CD14-positive monocyte (primary cell): ENCODE data around the gene ZNF385C. TPM values are rescaled to one million over a fixed set of nuclear protein-coding genes. Genes with fewer than 3 reads are reported as not detected.

Experiments used
- DNase-seq, 3 donors: peaks; one replicate each; pipeline ENCODE4 v3.0.0-alpha.2; 2011 to 2022
- H2AFZ ChIP-seq: 2 replicates; pipeline ENCODE4 v1.6.0; 2012; ENCODE audit warnings: mild to moderate bottlenecking, low read depth, low read length, inconsistent platforms; ENCODE audit not compliant: insufficient read depth, poor library complexity, severe bottlenecking
- H3K27ac ChIP-seq, 2 donors: 1 replicate in 1 of 2; 2 replicates in 1 of 2; pipeline ENCODE4 v1.5.1; 2012 to 2013; ENCODE audit warnings: low read length in 2 of 2, control low read depth in 1 of 2, inconsistent platforms in 1 of 2, low read depth in 1 of 2, mild to moderate bottlenecking in 1 of 2
- H3K27me3 ChIP-seq, 2 donors: one replicate each; pipeline versions ENCODE4 v1.6.0 to v1.6.1; 2011 to 2013; ENCODE audit warnings: low read length in 2 of 2; ENCODE audit not compliant: control insufficient read depth in 2 of 2, insufficient read depth in 2 of 2
- H3K36me3 ChIP-seq, 2 donors: replicated peaks in 1 of 2; 1 replicate in 1 of 2; 2 replicates in 1 of 2; pipeline versions ENCODE4 v1.5.1 to v1.6.1; 2012 to 2013; ENCODE audit warnings: low read length in 2 of 2, control low read depth in 1 of 2, inconsistent platforms in 1 of 2, mild to moderate bottlenecking in 1 of 2; ENCODE audit not compliant: insufficient read depth in 2 of 2, control insufficient read depth in 1 of 2
- H3K4me1 ChIP-seq, 2 donors: 1 replicate in 1 of 2; 2 replicates in 1 of 2; pipeline versions ENCODE4 v1.5.1 to v1.6.1; 2012 to 2013; ENCODE audit warnings: low read length in 2 of 2, control low read depth in 1 of 2, inconsistent platforms in 1 of 2, mild to moderate bottlenecking in 1 of 2, moderate library complexity in 1 of 2; ENCODE audit not compliant: insufficient read depth in 2 of 2, control insufficient read depth in 1 of 2
- H3K4me2 ChIP-seq: replicated peaks from 2 replicates; pipeline ENCODE3; 2012; ENCODE audit warnings: low read length, moderate library complexity, mild to moderate bottlenecking; ENCODE audit not compliant: poor library complexity, severe bottlenecking; ENCODE audit errors: extremely low read depth
- H3K4me3 ChIP-seq, 3 experiments: fragments of 200-600 bp in 1 of 3; sonication (generic) in 1 of 3; replicated peaks in 1 of 3; 1 replicate in 2 of 3; 2 replicates in 1 of 3; pipeline ENCODE4 v1.5.1; 2011 to 2013; ENCODE audit warnings: low read length in 3 of 3, mild to moderate bottlenecking in 3 of 3, control low read depth in 2 of 3, low read depth in 2 of 3, inconsistent platforms in 1 of 3, moderate library complexity in 1 of 3
- H3K79me2 ChIP-seq: 2 replicates; pipeline ENCODE4 v1.6.0; 2012; ENCODE audit warnings: mild to moderate bottlenecking, control low read depth, inconsistent platforms, low read length, moderate library complexity; ENCODE audit not compliant: insufficient read depth
- H3K9ac ChIP-seq: 2 replicates; pipeline ENCODE4 v1.6.0; 2017; ENCODE audit warnings: low read length, mild to moderate bottlenecking; ENCODE audit not compliant: insufficient read depth, poor library complexity, severe bottlenecking
- H3K9me3 ChIP-seq, 2 donors: replicated peaks in 1 of 2; 1 replicate in 1 of 2; 2 replicates in 1 of 2; pipeline versions ENCODE4 v1.5.1 to v1.6.1; 2012 to 2013; ENCODE audit warnings: low read length in 2 of 2, control low read depth in 1 of 2; ENCODE audit not compliant: control insufficient read depth in 1 of 2, insufficient read depth in 1 of 2
- H4K20me1 ChIP-seq: 2 replicates; pipeline ENCODE4 v1.6.0; 2012; ENCODE audit warnings: mild to moderate bottlenecking, low read length, control low read depth, moderate library complexity; ENCODE audit not compliant: insufficient read depth
- H3K27ac Mint-ChIP-seq, 7 donors: one replicate each; pipeline ENCODE4 v1.8.0; 2020; ENCODE audit warnings: mild to moderate bottlenecking in 7 of 7, mixed read lengths in 7 of 7, moderate library complexity in 6 of 7, inconsistent platforms in 2 of 7
- H3K27me3 Mint-ChIP-seq, 3 donors: one replicate each; pipeline ENCODE4 v1.8.0; 2021 to 2022; ENCODE audit warnings: low read depth in 3 of 3, mild to moderate bottlenecking in 3 of 3, mixed read lengths in 3 of 3, moderate library complexity in 3 of 3, inconsistent platforms in 1 of 3
- H3K36me3 Mint-ChIP-seq, 2 donors: one replicate each; pipeline ENCODE4 v1.8.0; 2020; ENCODE audit warnings: mixed read lengths in 2 of 2, inconsistent platforms in 1 of 2, mild to moderate bottlenecking in 1 of 2
- H3K4me1 Mint-ChIP-seq: one replicate; pipeline ENCODE4 v1.8.0; 2020; ENCODE audit warnings: mild to moderate bottlenecking, mixed read lengths
- H3K4me3 Mint-ChIP-seq, 2 donors: one replicate each; pipeline ENCODE4 v1.8.0; 2020; ENCODE audit warnings: mild to moderate bottlenecking in 2 of 2, mixed read lengths in 2 of 2, moderate library complexity in 1 of 2
- H3K9me3 Mint-ChIP-seq, 7 donors: one replicate each; pipeline ENCODE4 v1.8.0; 2020 to 2022; ENCODE audit warnings: mixed read lengths in 7 of 7, mild to moderate bottlenecking in 6 of 7, moderate library complexity in 6 of 7, inconsistent platforms in 2 of 7
- WGBS: methylation state at CpG from one replicate; pipeline ENCODE4 v1.1.5; 2013; ENCODE audit warnings: missing lambda C conversion rate; ENCODE audit not compliant: insufficient coverage; 5-methylcytosine and 5-hydroxymethylcytosine counted together
- intact Hi-C, 2 donors: fragments of 100-400 bp; cut with micrococcal nuclease; formaldehyde crosslinking; loops; one replicate each; pipeline versions ENCODE4 v1.15.0 to v1.15.1; 2023
- polyA plus RNA-seq, 3 donors: library from polyadenylated mRNA; depleted of rRNA in 1 of 3; unstranded in 2 of 3; stranded (reverse) in 1 of 3; fragments of 300-500 nt in 2 of 3; fragments of >200 nt in 1 of 3; fragmentation: Illumina TruSeq in 2 of 3; gene quantifications; 1 replicate in 2 of 3; 2 replicates in 1 of 3; pipeline ENCODE4 v1.2.3, GENCODE V29; 2012 to 2021
- TF ChIP-seq, protein P1 (sequence below): fragments of 200-600 bp; IDR thresholded peaks from one replicate; pipeline ENCODE4 v1.8.0; 2022; ENCODE audit warnings: antibody characterized with exemption, mild to moderate bottlenecking

Gene ZNF385C
- polyA plus RNA-seq, 3 donors = 0.09 to 0.55 TPM; not detected in 1

DNA sequence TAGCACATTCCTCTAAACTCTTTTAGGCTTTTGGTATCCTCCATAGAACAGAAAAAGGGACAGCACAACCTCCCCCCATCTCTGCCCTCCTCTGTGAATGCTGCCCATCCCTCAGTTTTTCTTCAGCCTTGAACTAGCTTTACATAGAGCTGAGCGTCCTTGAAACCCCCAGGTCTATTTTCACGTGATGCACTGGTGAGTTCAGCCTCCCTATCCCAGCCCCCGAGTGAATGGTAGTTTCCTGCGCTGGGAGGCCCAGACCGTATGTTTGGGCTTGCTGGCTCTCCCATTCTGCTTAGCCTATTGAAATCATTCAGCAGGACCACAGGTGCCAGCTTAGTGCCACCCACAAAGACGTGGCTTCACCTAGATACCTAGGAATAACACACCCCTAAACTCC lies 22.5 kb downstream of the ZNF385C start:
- Histone ChIP-seq H3K4me1 (peaks cover 11 to 15% of the 10 kb centered on the region in 2 donors), H2AFZ (no peak overlapping the region), H3K79me2 (no peaks in the 10 kb centered on the region), H4K20me1 (no peaks in the 10 kb centered on the region), H3K27me3 (peaks cover 4 to 25% of the 10 kb centered on the region in 2 donors), H3K4me3 (no peak overlapping the region), H3K36me3 (no peaks in the 10 kb centered on the region), H3K9ac (no peak overlapping the region), H3K9me3 (no peaks in the 10 kb centered on the region), H3K27ac (no peak overlapping the region), H3K4me2 (no peak overlapping the region)
- Mint-ChIP-seq H3K27me3 (peaks cover 28 to 31% (median 29%) of the 10 kb centered on the region in 3 donors), H3K36me3 (peaks cover 0 to 5% of the 10 kb centered on the region in 2 donors), H3K9me3 (peaks cover 0 to 4% (median 1%) of the 10 kb centered on the region in 7 donors), H3K27ac (no peak overlapping the region), H3K4me1 (peaks cover 10% of the 10 kb centered on the region), H3K4me3 (no peak overlapping the region)
- intact Hi-C loops = no loop called here
- no peak for DNase-seq
- 80% methylated on average over 5 of the region's 6 CpGs for WGBS
- TF ChIP-seq, protein P1, sequence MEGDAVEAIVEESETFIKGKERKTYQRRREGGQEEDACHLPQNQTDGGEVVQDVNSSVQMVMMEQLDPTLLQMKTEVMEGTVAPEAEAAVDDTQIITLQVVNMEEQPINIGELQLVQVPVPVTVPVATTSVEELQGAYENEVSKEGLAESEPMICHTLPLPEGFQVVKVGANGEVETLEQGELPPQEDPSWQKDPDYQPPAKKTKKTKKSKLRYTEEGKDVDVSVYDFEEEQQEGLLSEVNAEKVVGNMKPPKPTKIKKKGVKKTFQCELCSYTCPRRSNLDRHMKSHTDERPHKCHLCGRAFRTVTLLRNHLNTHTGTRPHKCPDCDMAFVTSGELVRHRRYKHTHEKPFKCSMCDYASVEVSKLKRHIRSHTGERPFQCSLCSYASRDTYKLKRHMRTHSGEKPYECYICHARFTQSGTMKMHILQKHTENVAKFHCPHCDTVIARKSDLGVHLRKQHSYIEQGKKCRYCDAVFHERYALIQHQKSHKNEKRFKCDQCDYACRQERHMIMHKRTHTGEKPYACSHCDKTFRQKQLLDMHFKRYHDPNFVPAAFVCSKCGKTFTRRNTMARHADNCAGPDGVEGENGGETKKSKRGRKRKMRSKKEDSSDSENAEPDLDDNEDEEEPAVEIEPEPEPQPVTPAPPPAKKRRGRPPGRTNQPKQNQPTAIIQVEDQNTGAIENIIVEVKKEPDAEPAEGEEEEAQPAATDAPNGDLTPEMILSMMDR = no peak

DNA sequence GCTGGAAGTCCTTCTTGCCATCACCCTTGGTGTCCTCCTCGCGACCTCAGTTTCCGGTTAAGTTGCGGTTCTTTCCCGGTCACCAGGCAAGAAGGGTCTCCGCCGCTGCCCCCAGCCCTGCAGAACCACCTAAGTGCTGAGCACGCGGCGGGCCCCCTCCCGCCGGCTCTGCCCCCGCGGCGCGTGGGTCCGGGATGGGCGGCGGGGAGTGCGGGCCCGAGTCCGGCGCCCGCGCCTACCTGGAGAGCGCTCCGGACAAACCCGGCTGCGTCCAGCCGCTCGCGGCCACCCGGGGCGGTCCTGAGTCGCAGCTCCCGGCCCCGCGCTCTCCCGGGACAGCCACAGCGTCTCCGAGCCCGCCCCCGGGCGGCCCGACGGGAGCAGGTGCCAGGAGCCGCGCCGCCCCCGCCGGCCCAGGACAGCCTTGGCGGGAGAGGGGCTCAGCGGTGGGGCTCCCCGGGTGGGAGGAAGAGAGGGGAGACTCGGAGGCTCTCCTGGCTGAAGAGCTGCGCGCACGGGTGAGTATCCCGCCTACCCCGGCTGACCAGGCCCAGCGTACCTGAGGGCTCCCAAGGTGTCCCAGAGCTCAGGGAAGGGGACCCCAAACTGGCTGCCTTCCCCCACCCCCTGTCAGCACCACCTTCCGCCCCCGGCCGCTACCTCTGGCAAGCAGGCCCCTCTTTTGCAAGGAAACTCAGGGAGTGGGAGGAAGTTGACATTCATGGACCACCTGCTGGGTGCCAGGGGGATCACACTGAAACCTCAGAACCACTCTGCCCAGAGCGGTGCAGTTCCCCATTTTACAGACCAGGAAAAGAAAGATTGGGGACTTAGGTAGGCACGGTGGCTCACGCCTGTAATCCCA lies 25.7 kb downstream of the ZNF385C start:
- Histone ChIP-seq H3K4me3 (peak overlapping the region in 1 of 3 experiments; percentile 69), H3K4me2 (peak overlapping the region; percentile 76)
- no peak overlapping the region for H3K27ac Mint-ChIP-seq

More for the DNA sequence above, 25.7 kb downstream of the ZNF385C start:
- Histone ChIP-seq H4K20me1 (no peaks in the 10 kb centered on the region), H3K79me2 (no peaks in the 10 kb centered on the region), H3K27ac (no peak overlapping the region), H3K9me3 (no peaks in the 10 kb centered on the region), H3K36me3 (no peaks in the 10 kb centered on the region), H3K27me3 (peaks cover 4 to 25% of the 10 kb centered on the region in 2 donors), H2AFZ (peak overlapping the region; percentile 77), H3K4me1 (peaks cover 11 to 15% of the 10 kb centered on the region in 2 donors), H3K9ac (peak overlapping the region; percentile 27)
- intact Hi-C loops = no loop called here
- peak overlapping the region; percentile 63 to 82 for H3K4me3 Mint-ChIP-seq
- TF ChIP-seq, protein P1 = peak; percentile 31
- peaks cover 10% of the 10 kb centered on the region for H3K4me1 Mint-ChIP-seq
- peak in 2 of 3 donors; percentile 24 to 35 for DNase-seq
- peaks cover 29 to 34% (median 30%) of the 10 kb centered on the region in 3 donors for H3K27me3 Mint-ChIP-seq
- H3K36me3 Mint-ChIP-seq = peaks cover 0 to 5% of the 10 kb centered on the region in 2 donors
- WGBS = under 1% methylated on average over 50 of the region's 67 CpGs
- H3K9me3 Mint-ChIP-seq = peaks cover 0 to 2% (median 1%) of the 10 kb centered on the region in 7 donors
